Epithelial cell of esophagus (primary cell): ENCODE measurements around the gene ABLIM2.

ENCODE experiments used
- DNase-seq: peaks from one replicate; pipeline ENCODE4 v3.0.0; 2010; ENCODE audit warnings: low read depth
- H3K4me3 ChIP-seq: 2 replicates; pipeline ENCODE4 v1.5.1; 2011; ENCODE audit warnings: mild to moderate bottlenecking, low read length, control low read depth
- CTCF ChIP-seq: IDR thresholded peaks from 2 replicates; pipeline ENCODE4 v1.5.1; 2011; ENCODE audit warnings: low read depth, mild to moderate bottlenecking, low read length, control low read depth, inconsistent platforms; ENCODE audit not compliant: insufficient read depth; ENCODE audit errors: missing control alignments

Gene ABLIM2

GRCh38 chr4:8136972-8137710 is 21.5 kb downstream of the ABLIM2 start:
- TF ChIP-seq CTCF = no peak
- DNase-seq = no peak
- H3K4me3 ChIP-seq = no peak overlapping the region

- H3K4me3 ChIP-seq = no peak overlapping the region
- TF ChIP-seq CTCF = no peak
- DNase-seq = no peak
These were observed 22.1 kb downstream of the ABLIM2 start for GRCh38 chr4:8136529-8136928.

GRCh38 chr4:8135666-8136065 is 22.9 kb downstream of the ABLIM2 start:
- H3K4me3 ChIP-seq = no peak overlapping the region
- TF ChIP-seq CTCF = no peak
- no peak for DNase-seq

- DNase-seq = no peak
- no peak overlapping the region for H3K4me3 ChIP-seq
- TF ChIP-seq CTCF = no peak
These were observed 24.6 kb downstream of the ABLIM2 start for GRCh38 chr4:8133897-8134563.

- no peak overlapping the region for H3K4me3 ChIP-seq
- no peak for TF ChIP-seq CTCF
- no peak for DNase-seq
These were observed 25.5 kb downstream of the ABLIM2 start for GRCh38 chr4:8132947-8133705.

GRCh38 chr4:8132400-8132799 is 26.2 kb downstream of the ABLIM2 start:
- no peak for TF ChIP-seq CTCF
- no peak for DNase-seq
- no peak overlapping the region for H3K4me3 ChIP-seq

GRCh38 chr4:8131826-8132225 is 26.8 kb downstream of the ABLIM2 start:
- no peak for DNase-seq
- TF ChIP-seq CTCF = no peak
- H3K4me3 ChIP-seq = no peak overlapping the region
